DOHH2 (cell line): ENCODE measurements around the gene ASB15.

ENCODE experiments used
- CTCF ChIP-seq: fragments of 200-600 bp; sonication (generic); IDR thresholded peaks from one replicate; pipeline ENCODE4 v1.5.1; 2014; ENCODE audit warnings: antibody characterized with exemption, mild to moderate bottlenecking, low read depth, low read length; ENCODE audit not compliant: poor library complexity, severe bottlenecking
- EZH2phosphoT487 ChIP-seq: fragments of 200-600 bp; sonication (generic); IDR thresholded peaks from 2 replicates; pipeline ENCODE4 v1.6.1; 2017; ENCODE audit warnings: borderline replicate concordance, mild to moderate bottlenecking, antibody characterized with exemption, low read length, moderate library complexity, mixed read lengths

- TF ChIP-seq CTCF (no peak), EZH2phosphoT487 (no peak)
Measured at GRCh38 chr7:123569352-123570010, 32.1 kb upstream of the ASB15 start.
